Kidney epithelial cell (primary cell): ENCODE data around the gene BRDT. TPM values are rescaled to one million over a fixed set of nuclear protein-coding genes. Genes with fewer than 3 reads are reported as not detected.

Experiments
- DNase-seq: peaks from one replicate; pipeline ENCODE4 v3.0.0-alpha.2; 2010; ENCODE audit warnings: low read depth
- H3K27me3 ChIP-seq: 2 replicates; pipeline ENCODE4 v1.6.0; 2011; ENCODE audit warnings: low read length; ENCODE audit not compliant: control insufficient read depth, insufficient read depth
- H3K36me3 ChIP-seq: 2 replicates; pipeline ENCODE4 v1.5.1; 2011; ENCODE audit warnings: low read length; ENCODE audit not compliant: control insufficient read depth, insufficient read depth
- H3K4me3 ChIP-seq: 2 replicates; pipeline ENCODE4 v1.5.1; 2011; ENCODE audit warnings: low read depth, mild to moderate bottlenecking, control low read depth, low read length
- CTCF ChIP-seq: IDR thresholded peaks from 2 replicates; pipeline ENCODE4 v1.5.1; 2011; ENCODE audit warnings: mild to moderate bottlenecking, moderate library complexity, low read length, control low read depth, inconsistent platforms; ENCODE audit not compliant: insufficient read depth, poor library complexity, severe bottlenecking
- total RNA-seq: library from RNA; depleted of rRNA; stranded (reverse); fragments of >200 nt; gene quantifications from 2 replicates; pipeline ENCODE4 v1.2.3, GENCODE V29; 2015

Gene BRDT
- total RNA-seq, 1 donor from 2014 or later = not detected

- no peak for DNase-seq
- H3K36me3 ChIP-seq = no peaks in the 10 kb centered on the region
- H3K4me3 ChIP-seq = no peak overlapping the region
- no peak for TF ChIP-seq CTCF
- no peaks in the 10 kb centered on the region for H3K27me3 ChIP-seq
Measured at GRCh38 chr1:91937613-91938012, 11.6 kb upstream of the BRDT start.

GRCh38 chr1:91940496-91940895 lies 8.7 kb upstream of the BRDT start:
- no peak for TF ChIP-seq CTCF
- no peak overlapping the region for H3K4me3 ChIP-seq
- no peak for DNase-seq
- no peaks in the 10 kb centered on the region for H3K36me3 ChIP-seq
- no peaks in the 10 kb centered on the region for H3K27me3 ChIP-seq

GRCh38 chr1:91944087-91944486 lies 5.1 kb upstream of the BRDT start:
- no peaks in the 10 kb centered on the region for H3K36me3 ChIP-seq
- no peak for DNase-seq
- no peaks in the 10 kb centered on the region for H3K27me3 ChIP-seq
- H3K4me3 ChIP-seq = no peak overlapping the region
- TF ChIP-seq CTCF = no peak

GRCh38 chr1:91948097-91948496 lies 1.1 kb upstream of the BRDT start:
- DNase-seq = no peak
- no peaks in the 10 kb centered on the region for H3K36me3 ChIP-seq
- TF ChIP-seq CTCF = no peak
- H3K27me3 ChIP-seq = no peaks in the 10 kb centered on the region
- H3K4me3 ChIP-seq = no peak overlapping the region

GRCh38 chr1:91948501-91949355 lies 473 bp upstream of the BRDT start:
- H3K27me3 ChIP-seq = no peaks in the 10 kb centered on the region
- no peak overlapping the region for H3K4me3 ChIP-seq
- no peaks in the 10 kb centered on the region for H3K36me3 ChIP-seq
- DNase-seq = no peak
- TF ChIP-seq CTCF = no peak

GRCh38 chr1:91952187-91952586 lies 3.0 kb downstream of the BRDT start:
- no peak overlapping the region for H3K4me3 ChIP-seq
- no peaks in the 10 kb centered on the region for H3K27me3 ChIP-seq
- no peak for TF ChIP-seq CTCF
- DNase-seq = no peak
- H3K36me3 ChIP-seq = no peaks in the 10 kb centered on the region
